SK-N-SH treated with all-trans-retinoic acid at 6 μM for 48 hours (cell line): ENCODE results near the gene SART1.

Experiments
- ATAC-seq: fragments of 200-7000 bp; cut with Tn5 transposase; 3 replicates; pipeline ENCODE4 v1.9.1; 2020; ENCODE audit warnings: mild to moderate bottlenecking, moderate library complexity
- ARNTL ChIP-seq: fragments of 450-650 bp; formaldehyde crosslinking; IDR thresholded peaks from 2 replicates; pipeline ENCODE4 v1.5.0; 2020; ENCODE audit warnings: low read depth, mild to moderate bottlenecking, moderate library complexity, borderline replicate concordance
- BACH2 ChIP-seq: fragments of 250-450 bp; sonication (Bioruptor Pico); IDR thresholded peaks from 2 replicates; pipeline ENCODE4 v1.9.0; 2021; ENCODE audit warnings: mild to moderate bottlenecking, borderline replicate concordance
- CSDC2 ChIP-seq: fragments of 250-450 bp; sonication (Bioruptor Pico); IDR thresholded peaks from 2 replicates; pipeline ENCODE4 v1.5.0; 2020; ENCODE audit warnings: mild to moderate bottlenecking, moderate library complexity
- GLIS3 ChIP-seq: fragments of 250-450 bp; sonication (Bioruptor Pico); IDR thresholded peaks from 2 replicates; pipeline ENCODE4 v1.5.0; 2020; ENCODE audit warnings: mild to moderate bottlenecking, moderate library complexity
- ISL1 ChIP-seq: fragments of 250-450 bp; sonication (Bioruptor Pico); IDR thresholded peaks from 2 replicates; pipeline ENCODE4 v2.1.2; 2022; ENCODE audit warnings: mild to moderate bottlenecking, moderate library complexity
- OSR1 ChIP-seq: fragments of 250-450 bp; sonication (Bioruptor Pico); IDR thresholded peaks from 2 replicates; pipeline ENCODE4 v1.8.0; 2022; ENCODE audit warnings: moderate library complexity, mild to moderate bottlenecking, inconsistent platforms
- PPARA ChIP-seq: fragments of 250-450 bp; sonication (Bioruptor Pico); IDR thresholded peaks from 2 replicates; pipeline ENCODE4 v1.5.0; 2020; ENCODE audit warnings: mild to moderate bottlenecking, borderline replicate concordance
- RARB ChIP-seq: fragments of 250-450 bp; sonication (Bioruptor Pico); IDR thresholded peaks from 2 replicates; pipeline ENCODE4 v1.8.0; 2021; ENCODE audit warnings: mild to moderate bottlenecking, moderate library complexity
- SNAI2 ChIP-seq: fragments of 250-450 bp; sonication (Bioruptor Pico); IDR thresholded peaks from 2 replicates; pipeline ENCODE4 v1.5.0; 2020; ENCODE audit warnings: mild to moderate bottlenecking, moderate library complexity
- TCF4 ChIP-seq: fragments of 250-450 bp; sonication (Bioruptor Pico); IDR thresholded peaks from 2 replicates; pipeline ENCODE4 v1.8.0; 2021; ENCODE audit warnings: mild to moderate bottlenecking, moderate library complexity, borderline replicate concordance
- TOX ChIP-seq: fragments of 250-450 bp; sonication (Bioruptor Pico); IDR thresholded peaks from 2 replicates; pipeline ENCODE4 v1.8.0; 2021; ENCODE audit warnings: mild to moderate bottlenecking, moderate library complexity, borderline replicate concordance
- ZFP3 ChIP-seq: fragments of 250-450 bp; sonication (Bioruptor Pico); IDR thresholded peaks from 2 replicates; pipeline ENCODE4 v1.5.0; 2020; ENCODE audit warnings: mild to moderate bottlenecking, moderate library complexity
- ZFP30 ChIP-seq: fragments of 450-650 bp; formaldehyde crosslinking; IDR thresholded peaks from 2 replicates; pipeline ENCODE4 v1.5.0; 2022; ENCODE audit warnings: mild to moderate bottlenecking, moderate library complexity
- ZNF565 ChIP-seq: fragments of 450-650 bp; formaldehyde crosslinking; conservative IDR thresholded peaks from 2 replicates; pipeline ENCODE4 v1.5.0; 2020; ENCODE audit warnings: low read depth, mild to moderate bottlenecking, moderate library complexity
- ZNF70 ChIP-seq: fragments of 450-650 bp; formaldehyde crosslinking; IDR thresholded peaks from 2 replicates; pipeline ENCODE4 v1.5.0; 2020; ENCODE audit warnings: mild to moderate bottlenecking, moderate library complexity
- ZNF8 ChIP-seq: fragments of 450-650 bp; formaldehyde crosslinking; IDR thresholded peaks from 2 replicates; pipeline ENCODE4 v1.5.0; 2020; ENCODE audit warnings: mild to moderate bottlenecking, moderate library complexity
- TF ChIP-seq, protein P1 (sequence below): fragments of 250-450 bp; sonication (Bioruptor Pico); IDR thresholded peaks from 2 replicates; pipeline ENCODE4 v1.8.0; 2020; ENCODE audit warnings: mild to moderate bottlenecking, moderate library complexity, borderline replicate concordance
- TF ChIP-seq, protein P2 (sequence below): fragments of 250-450 bp; sonication (Bioruptor Pico); IDR thresholded peaks from 2 replicates; pipeline ENCODE4 v1.8.0; 2021; ENCODE audit warnings: low read depth, mild to moderate bottlenecking, moderate library complexity, borderline replicate concordance
- TF ChIP-seq, protein P3 (sequence below): fragments of 250-450 bp; sonication (Bioruptor Pico); IDR thresholded peaks from 2 replicates; pipeline ENCODE4 v1.5.0; 2020; ENCODE audit warnings: mild to moderate bottlenecking, moderate library complexity
- TF ChIP-seq, protein P4 (sequence below): fragments of 250-450 bp; sonication (Bioruptor Pico); IDR thresholded peaks from 2 replicates; pipeline ENCODE4 v1.5.1; 2020; ENCODE audit warnings: low read depth, mild to moderate bottlenecking, moderate library complexity
- TF ChIP-seq, protein P5 (sequence below): fragments of 250-450 bp; sonication (Bioruptor Pico); IDR thresholded peaks from 2 replicates; pipeline ENCODE4 v1.5.1; 2021; ENCODE audit warnings: mild to moderate bottlenecking, moderate library complexity

Gene SART1

DNA sequence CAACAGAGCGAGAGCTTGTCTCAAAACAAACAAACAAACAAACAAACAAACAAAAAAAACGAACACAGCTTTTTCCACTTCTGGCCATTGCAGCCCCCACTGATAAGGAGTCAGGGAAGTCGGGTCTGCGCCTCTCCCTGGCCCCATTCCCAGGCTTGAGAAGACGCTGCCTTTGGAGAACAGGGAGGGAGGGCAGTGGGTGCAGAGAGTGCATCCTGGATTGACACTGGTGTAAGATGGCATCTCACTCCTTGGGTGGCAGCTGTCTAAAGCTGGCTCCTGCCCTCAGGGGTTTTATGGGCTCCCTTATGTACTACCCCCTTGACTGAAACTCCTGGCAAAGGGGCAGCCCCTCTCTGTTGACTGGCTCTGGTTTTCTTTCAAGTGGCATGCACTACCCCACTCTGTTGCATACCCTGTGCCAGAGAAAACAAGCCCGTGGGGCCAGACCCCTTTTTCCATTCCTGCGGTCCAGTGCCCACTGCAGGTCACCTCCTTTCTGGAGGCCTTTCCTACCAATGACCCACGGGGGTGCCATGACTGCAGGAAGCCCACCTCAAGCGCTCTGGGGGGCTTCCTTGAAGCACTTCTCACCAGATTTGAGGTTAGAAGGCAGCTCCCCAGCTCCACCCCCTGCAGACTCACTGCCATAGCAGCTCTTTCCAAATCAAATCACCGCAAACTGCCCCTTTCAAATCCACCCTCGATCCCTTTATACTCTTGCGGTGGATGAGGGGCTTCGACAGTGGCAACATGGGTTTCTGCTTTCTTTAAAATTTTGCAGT is 29.6 kb upstream of the SART1 start:
- ATAC-seq, result peak; percentile 44

DNA sequence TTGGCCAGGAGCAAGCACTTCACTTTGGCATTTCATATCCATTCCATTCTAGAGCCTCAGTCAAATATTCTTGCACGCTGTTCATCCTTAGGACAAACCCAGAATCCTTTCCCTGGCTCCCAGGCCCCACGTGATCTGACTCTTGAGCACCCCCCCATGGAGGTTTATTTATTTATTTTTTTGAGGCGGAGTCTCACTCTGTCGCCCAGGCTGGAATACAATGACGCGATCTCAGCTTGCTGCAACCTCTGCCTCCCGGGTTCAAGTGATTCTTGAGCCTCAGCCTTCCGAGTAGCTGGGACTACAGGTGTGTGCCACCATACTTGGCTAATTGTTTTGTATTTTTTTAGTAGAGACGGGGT is 29.0 kb upstream of the SART1 start:
- ATAC-seq, result peak; percentile 50; the same call in 2 of the 3 replicates
- TF ChIP-seq, protein P1, sequence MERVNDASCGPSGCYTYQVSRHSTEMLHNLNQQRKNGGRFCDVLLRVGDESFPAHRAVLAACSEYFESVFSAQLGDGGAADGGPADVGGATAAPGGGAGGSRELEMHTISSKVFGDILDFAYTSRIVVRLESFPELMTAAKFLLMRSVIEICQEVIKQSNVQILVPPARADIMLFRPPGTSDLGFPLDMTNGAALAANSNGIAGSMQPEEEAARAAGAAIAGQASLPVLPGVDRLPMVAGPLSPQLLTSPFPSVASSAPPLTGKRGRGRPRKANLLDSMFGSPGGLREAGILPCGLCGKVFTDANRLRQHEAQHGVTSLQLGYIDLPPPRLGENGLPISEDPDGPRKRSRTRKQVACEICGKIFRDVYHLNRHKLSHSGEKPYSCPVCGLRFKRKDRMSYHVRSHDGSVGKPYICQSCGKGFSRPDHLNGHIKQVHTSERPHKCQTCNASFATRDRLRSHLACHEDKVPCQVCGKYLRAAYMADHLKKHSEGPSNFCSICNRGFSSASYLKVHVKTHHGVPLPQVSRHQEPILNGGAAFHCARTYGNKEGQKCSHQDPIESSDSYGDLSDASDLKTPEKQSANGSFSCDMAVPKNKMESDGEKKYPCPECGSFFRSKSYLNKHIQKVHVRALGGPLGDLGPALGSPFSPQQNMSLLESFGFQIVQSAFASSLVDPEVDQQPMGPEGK, result no peak
- TF ChIP-seq TOX (no peak), ISL1 (CRISPR knock-in tag) (no peak), SNAI2 (no peak), ZNF70 (CRISPR knock-in tag) (no peak), CSDC2 (CRISPR knock-in tag) (no peak), ZNF565 (CRISPR knock-in tag) (no peak), BACH2 (CRISPR knock-in tag) (no peak), GLIS3 (CRISPR knock-in tag) (no peak), ZFP30 (CRISPR knock-in tag) (no peak), RARB (CRISPR knock-in tag) (no peak), PPARA (no peak), OSR1 (CRISPR knock-in tag) (no peak), ZNF8 (no peak), ZFP3 (CRISPR knock-in tag) (no peak)
- TF ChIP-seq, protein P2, sequence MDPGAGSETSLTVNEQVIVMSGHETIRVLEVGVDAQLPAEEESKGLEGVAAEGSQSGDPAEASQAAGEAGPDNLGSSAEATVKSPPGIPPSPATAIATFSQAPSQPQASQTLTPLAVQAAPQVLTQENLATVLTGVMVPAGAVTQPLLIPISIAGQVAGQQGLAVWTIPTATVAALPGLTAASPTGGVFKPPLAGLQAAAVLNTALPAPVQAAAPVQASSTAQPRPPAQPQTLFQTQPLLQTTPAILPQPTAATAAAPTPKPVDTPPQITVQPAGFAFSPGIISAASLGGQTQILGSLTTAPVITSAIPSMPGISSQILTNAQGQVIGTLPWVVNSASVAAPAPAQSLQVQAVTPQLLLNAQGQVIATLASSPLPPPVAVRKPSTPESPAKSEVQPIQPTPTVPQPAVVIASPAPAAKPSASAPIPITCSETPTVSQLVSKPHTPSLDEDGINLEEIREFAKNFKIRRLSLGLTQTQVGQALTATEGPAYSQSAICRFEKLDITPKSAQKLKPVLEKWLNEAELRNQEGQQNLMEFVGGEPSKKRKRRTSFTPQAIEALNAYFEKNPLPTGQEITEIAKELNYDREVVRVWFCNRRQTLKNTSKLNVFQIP, result no peak
- TF ChIP-seq, protein P3, sequence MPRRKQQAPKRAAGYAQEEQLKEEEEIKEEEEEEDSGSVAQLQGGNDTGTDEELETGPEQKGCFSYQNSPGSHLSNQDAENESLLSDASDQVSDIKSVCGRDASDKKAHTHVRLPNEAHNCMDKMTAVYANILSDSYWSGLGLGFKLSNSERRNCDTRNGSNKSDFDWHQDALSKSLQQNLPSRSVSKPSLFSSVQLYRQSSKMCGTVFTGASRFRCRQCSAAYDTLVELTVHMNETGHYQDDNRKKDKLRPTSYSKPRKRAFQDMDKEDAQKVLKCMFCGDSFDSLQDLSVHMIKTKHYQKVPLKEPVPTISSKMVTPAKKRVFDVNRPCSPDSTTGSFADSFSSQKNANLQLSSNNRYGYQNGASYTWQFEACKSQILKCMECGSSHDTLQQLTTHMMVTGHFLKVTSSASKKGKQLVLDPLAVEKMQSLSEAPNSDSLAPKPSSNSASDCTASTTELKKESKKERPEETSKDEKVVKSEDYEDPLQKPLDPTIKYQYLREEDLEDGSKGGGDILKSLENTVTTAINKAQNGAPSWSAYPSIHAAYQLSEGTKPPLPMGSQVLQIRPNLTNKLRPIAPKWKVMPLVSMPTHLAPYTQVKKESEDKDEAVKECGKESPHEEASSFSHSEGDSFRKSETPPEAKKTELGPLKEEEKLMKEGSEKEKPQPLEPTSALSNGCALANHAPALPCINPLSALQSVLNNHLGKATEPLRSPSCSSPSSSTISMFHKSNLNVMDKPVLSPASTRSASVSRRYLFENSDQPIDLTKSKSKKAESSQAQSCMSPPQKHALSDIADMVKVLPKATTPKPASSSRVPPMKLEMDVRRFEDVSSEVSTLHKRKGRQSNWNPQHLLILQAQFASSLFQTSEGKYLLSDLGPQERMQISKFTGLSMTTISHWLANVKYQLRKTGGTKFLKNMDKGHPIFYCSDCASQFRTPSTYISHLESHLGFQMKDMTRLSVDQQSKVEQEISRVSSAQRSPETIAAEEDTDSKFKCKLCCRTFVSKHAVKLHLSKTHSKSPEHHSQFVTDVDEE (CRISPR knock-in tag), result no peak
- TF ChIP-seq, protein P4, sequence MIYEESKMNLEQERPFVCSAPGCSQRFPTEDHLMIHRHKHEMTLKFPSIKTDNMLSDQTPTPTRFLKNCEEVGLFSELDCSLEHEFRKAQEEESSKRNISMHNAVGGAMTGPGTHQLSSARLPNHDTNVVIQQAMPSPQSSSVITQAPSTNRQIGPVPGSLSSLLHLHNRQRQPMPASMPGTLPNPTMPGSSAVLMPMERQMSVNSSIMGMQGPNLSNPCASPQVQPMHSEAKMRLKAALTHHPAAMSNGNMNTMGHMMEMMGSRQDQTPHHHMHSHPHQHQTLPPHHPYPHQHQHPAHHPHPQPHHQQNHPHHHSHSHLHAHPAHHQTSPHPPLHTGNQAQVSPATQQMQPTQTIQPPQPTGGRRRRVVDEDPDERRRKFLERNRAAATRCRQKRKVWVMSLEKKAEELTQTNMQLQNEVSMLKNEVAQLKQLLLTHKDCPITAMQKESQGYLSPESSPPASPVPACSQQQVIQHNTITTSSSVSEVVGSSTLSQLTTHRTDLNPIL, result no peak
- TF ChIP-seq, all 23 proteins: peak for 0

More for the DNA sequence above, 29.6 kb upstream of the SART1 start:
- TF ChIP-seq TOX, result no peak

DNA sequence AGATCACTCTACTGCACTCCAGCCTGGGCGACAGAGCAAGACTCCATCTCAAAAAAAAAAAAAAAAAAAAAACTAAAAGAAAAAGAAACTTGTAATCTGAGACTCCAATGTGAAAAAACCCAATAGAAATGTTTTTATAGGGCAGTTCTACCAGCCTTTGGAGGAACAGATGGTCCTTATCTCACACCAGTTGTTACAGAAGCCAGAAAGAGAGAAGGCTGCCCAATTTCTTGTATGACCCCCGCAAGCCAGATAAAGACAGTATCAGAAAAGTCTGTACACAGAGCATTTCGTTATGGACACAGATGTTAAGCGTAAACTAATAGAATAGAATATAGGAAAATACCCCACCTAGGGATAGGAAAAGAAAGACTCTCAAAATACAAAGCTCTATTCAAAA is 27.5 kb upstream of the SART1 start:
- TF ChIP-seq ZNF8, result no peak
- 0 out of 2 replicates have a peak, but pooled peaks have one; percentile 32 for TF ChIP-seq TCF4 (CRISPR knock-in tag)
- no peak for ATAC-seq

DNA sequence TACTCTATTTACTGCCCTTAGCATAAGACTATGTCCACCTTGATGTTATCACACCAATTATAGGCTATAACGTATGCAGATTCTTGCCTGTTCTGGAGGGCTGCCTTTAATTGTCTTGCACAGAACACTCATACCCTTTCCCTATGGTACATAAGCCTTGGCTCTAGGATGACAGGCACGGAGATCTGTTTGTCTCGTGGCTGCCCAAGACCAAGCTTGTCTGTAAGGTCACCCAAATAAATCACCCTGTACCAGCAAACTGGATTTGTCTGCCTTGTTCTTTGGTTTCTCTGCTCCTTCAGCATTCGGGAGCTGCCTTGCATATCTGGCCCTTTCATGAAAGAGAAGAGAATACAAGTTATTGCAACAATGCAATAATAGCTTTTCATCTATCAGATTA is 23.8 kb upstream of the SART1 start:
- no peak for ATAC-seq
- TF ChIP-seq ARNTL (CRISPR knock-in tag) (no peak), PPARA (no peak), BACH2 (CRISPR knock-in tag) (no peak), TOX (no peak), RARB (CRISPR knock-in tag) (no peak), SNAI2 (no peak), CSDC2 (CRISPR knock-in tag) (no peak), ISL1 (CRISPR knock-in tag) (no peak), ZFP3 (CRISPR knock-in tag) (no peak)
- TF ChIP-seq, protein P4, result no peak
- TF ChIP-seq, protein P5, sequence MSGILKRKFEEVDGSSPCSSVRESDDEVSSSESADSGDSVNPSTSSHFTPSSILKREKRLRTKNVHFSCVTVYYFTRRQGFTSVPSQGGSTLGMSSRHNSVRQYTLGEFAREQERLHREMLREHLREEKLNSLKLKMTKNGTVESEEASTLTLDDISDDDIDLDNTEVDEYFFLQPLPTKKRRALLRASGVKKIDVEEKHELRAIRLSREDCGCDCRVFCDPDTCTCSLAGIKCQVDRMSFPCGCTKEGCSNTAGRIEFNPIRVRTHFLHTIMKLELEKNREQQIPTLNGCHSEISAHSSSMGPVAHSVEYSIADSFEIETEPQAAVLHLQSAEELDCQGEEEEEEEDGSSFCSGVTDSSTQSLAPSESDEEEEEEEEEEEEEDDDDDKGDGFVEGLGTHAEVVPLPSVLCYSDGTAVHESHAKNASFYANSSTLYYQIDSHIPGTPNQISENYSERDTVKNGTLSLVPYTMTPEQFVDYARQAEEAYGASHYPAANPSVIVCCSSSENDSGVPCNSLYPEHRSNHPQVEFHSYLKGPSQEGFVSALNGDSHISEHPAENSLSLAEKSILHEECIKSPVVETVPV, result no peak
- TF ChIP-seq, protein P2, result no peak
- TF ChIP-seq, protein P1, result no peak
